Body of pancreas (tissue), 4 donors: ENCODE data around the gene ADGRV1. TPM values are rescaled to one million over a fixed set of nuclear protein-coding genes. Genes with fewer than 3 reads are reported as not detected.

ENCODE experiments used
- ATAC-seq: fragments of 150-250 bp; one replicate; pipeline ENCODE4 v1.9.1; 2016
- DNase-seq, 4 donors: peaks; one replicate each; pipeline ENCODE4 v3.0.0-alpha.2; 2019
- H3K27ac ChIP-seq, 4 donors: fragments of 200-600 bp; sonication (generic); 1 replicate in 3 of 4; 2 replicates in 1 of 4; pipeline versions ENCODE4 v1.5.1 to v1.6.1; 2016 to 2019; ENCODE audit warnings: mild to moderate bottlenecking in 1 of 4, mixed read lengths in 1 of 4, moderate library complexity in 1 of 4
- H3K27me3 ChIP-seq, 2 donors: fragments of 200-600 bp; sonication (generic); one replicate each; pipeline ENCODE4 v1.6.0; 2016; ENCODE audit warnings: mild to moderate bottlenecking in 1 of 2
- H3K36me3 ChIP-seq, 2 donors: fragments of 200-600 bp; sonication (generic); replicated peaks in 1 of 2; 2 replicates each; pipeline ENCODE4 v1.5.1; 2016; ENCODE audit warnings: low read depth in 2 of 2; ENCODE audit not compliant: insufficient read depth in 1 of 2
- H3K4me1 ChIP-seq: fragments of 200-600 bp; sonication (generic); one replicate; pipeline ENCODE4 v1.6.0; 2016
- H3K4me3 ChIP-seq, 2 donors: fragments of 200-600 bp; sonication (generic); 1 replicate in 1 of 2; 2 replicates in 1 of 2; pipeline ENCODE4 v1.5.1; 2016 to 2019
- H3K9me3 ChIP-seq, 3 donors: fragments of 200-600 bp; sonication (generic); 1 replicate in 2 of 3; 2 replicates in 1 of 3; pipeline ENCODE4 v1.5.1; 2016
- POLR2A ChIP-seq, 3 donors: fragments of 450-650 bp; IDR thresholded peaks; one replicate each; pipeline ENCODE4 v1.6.1; 2016; ENCODE audit warnings: antibody characterized with exemption in 3 of 3, mild to moderate bottlenecking in 2 of 3
- WGBS, 2 donors: methylation state at CpG; one replicate each; pipeline ENCODE4 v1.1.5; 2017; 5-methylcytosine and 5-hydroxymethylcytosine counted together
- intact Hi-C: fragments of 100-400 bp; cut with DNase I; formaldehyde crosslinking; loops from one replicate; pipeline ENCODE4 v1.15.1; 2023
- total RNA-seq, 2 donors: library from RNA; depleted of rRNA; stranded (reverse); fragments of >200 nt; gene quantifications; one replicate each; pipeline ENCODE4 v1.1.0, GENCODE V29; 2016
- TF ChIP-seq, protein P1 (sequence below), 7 experiments: fragments of 450-650 bp in 4 of 7; fragments of 200-600 bp in 3 of 7; sonication (generic) in 3 of 7; IDR thresholded peaks; one replicate each; pipeline ENCODE4 v1.5.1; 2016 to 2019; ENCODE audit warnings: antibody characterized with exemption in 7 of 7

Gene ADGRV1
- total RNA-seq, 2 donors from 2014 or later = 19.2 to 21.4 TPM

DNA sequence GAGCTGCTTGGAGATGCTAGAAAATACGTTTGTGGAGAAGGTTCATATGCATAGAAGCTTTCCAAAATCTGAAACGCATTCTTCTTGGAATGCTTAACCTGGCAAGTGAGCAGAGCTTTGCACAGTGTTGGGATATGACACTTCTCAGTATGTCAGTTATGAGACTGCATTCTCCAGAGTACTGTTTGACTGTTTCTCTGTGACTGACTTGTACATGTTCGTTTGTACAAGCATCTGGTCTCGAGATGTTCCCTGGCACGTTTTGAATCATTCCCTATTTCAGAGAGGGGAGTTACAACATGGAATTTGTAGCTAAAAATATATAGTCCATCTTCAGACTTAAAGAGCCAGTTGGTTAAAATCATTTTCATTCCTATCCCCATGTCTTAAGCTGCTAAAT is 552.1 kb downstream of the ADGRV1 start:
- TF ChIP-seq POLR2A (IDR thresholded peaks at IDR 0.05) = no peak
- TF ChIP-seq, protein P1, sequence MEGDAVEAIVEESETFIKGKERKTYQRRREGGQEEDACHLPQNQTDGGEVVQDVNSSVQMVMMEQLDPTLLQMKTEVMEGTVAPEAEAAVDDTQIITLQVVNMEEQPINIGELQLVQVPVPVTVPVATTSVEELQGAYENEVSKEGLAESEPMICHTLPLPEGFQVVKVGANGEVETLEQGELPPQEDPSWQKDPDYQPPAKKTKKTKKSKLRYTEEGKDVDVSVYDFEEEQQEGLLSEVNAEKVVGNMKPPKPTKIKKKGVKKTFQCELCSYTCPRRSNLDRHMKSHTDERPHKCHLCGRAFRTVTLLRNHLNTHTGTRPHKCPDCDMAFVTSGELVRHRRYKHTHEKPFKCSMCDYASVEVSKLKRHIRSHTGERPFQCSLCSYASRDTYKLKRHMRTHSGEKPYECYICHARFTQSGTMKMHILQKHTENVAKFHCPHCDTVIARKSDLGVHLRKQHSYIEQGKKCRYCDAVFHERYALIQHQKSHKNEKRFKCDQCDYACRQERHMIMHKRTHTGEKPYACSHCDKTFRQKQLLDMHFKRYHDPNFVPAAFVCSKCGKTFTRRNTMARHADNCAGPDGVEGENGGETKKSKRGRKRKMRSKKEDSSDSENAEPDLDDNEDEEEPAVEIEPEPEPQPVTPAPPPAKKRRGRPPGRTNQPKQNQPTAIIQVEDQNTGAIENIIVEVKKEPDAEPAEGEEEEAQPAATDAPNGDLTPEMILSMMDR (IDR thresholded peaks at IDR 0.05) = no peak
- Histone ChIP-seq H3K36me3 (no peaks in the 10 kb centered on the region), H3K4me3 (no peak overlapping the region), H3K4me1 (no peaks in the 10 kb centered on the region), H3K27me3 (no peaks in the 10 kb centered on the region), H3K9me3 (no peaks in the 10 kb centered on the region), H3K27ac (no peak overlapping the region)
- intact Hi-C loops = no loop called here
- 69 to 74% methylated on average over 5 of the region's 5 CpGs for WGBS, 2 donors
- ATAC-seq (no peak), DNase-seq (no peak)

DNA sequence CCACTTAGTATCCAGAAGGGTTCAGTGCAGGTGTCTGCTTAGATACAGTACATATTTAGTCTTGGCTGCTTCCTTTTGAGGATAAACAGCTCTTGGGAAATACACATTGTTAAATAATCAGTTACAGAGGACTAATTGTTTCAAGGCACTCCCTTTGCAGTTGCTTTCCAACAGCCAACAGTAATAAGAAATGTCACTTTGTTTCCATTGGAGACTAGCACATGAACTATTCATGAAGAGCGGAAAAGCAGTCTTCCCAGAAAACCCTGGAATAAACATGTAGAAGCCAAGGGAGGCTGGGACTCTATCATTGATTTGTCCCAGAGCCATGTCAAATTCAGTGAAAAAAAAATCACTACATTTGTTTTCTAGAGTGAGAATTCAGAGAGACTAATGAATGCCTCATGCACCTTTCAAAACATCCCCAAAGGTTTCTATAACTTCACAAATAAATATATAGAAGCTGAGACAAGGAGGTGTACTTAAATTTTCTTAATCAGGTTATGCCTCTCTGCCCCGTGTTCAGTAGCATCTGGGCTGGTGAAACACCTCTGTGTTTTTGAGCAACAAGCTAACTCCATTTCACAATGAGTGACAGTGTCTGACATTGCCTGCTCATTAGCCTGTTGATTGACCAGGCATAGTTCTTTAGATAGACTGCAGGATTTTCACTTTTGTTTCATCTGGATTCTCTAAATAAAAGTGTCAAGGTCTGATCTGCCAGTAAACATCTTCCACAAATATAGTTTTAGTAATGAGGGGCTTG is 553.1 kb downstream of the ADGRV1 start:
- no peak overlapping the region for H3K27ac ChIP-seq
- 73 to 83% methylated on average over 2 of the region's 2 CpGs for WGBS, 2 donors

DNA sequence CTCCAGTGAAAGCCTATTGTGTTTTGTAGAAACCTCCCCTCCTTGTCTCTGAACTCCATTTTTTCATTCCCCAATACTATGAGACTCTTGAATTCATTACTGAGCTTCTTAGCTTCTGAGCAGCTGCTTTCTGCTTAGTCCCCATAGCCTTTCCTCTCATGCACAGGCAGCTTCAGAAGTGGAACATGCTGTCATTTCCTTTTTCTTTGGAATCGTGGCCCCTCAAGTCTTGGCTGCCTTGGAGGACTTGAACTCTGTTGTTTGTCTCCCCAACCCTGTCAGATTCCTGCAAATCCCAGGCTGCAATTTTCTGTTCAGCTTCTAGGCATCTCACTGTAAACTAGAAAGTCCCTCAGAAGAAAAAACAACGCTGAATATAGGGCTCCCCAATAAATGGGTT is 556.1 kb downstream of the ADGRV1 start:
- peaks cover 10% of the 10 kb centered on the region for H3K4me1 ChIP-seq
- no peak overlapping the region for H3K4me3 ChIP-seq
- intact Hi-C loops = no loop called here
- no peaks in the 10 kb centered on the region for H3K27me3 ChIP-seq
- no peak for ATAC-seq
- TF ChIP-seq, protein P1 (IDR thresholded peaks at IDR 0.05) = no peak
- no peak for TF ChIP-seq POLR2A (IDR thresholded peaks at IDR 0.05)
- peak overlapping the region in 1 of 4 donors; percentile 24 for H3K27ac ChIP-seq
- no peaks in the 10 kb centered on the region for H3K9me3 ChIP-seq
- H3K36me3 ChIP-seq = no peaks in the 10 kb centered on the region
- no peak for DNase-seq
- 62 to 63% methylated on average over 2 of the region's 2 CpGs for WGBS, 2 donors

More for the DNA sequence above, 553.1 kb downstream of the ADGRV1 start:
- H3K36me3 ChIP-seq = no peaks in the 10 kb centered on the region
- intact Hi-C loops = no loop called here
- no peaks in the 10 kb centered on the region for H3K27me3 ChIP-seq
- no peak overlapping the region for H3K4me3 ChIP-seq
- DNase-seq (no peak), ATAC-seq (no peak)
- no peaks in the 10 kb centered on the region for H3K4me1 ChIP-seq
- H3K9me3 ChIP-seq = no peaks in the 10 kb centered on the region
- no peak for TF ChIP-seq POLR2A (IDR thresholded peaks at IDR 0.05)
- TF ChIP-seq, protein P1 (IDR thresholded peaks at IDR 0.05) = no peak

DNA sequence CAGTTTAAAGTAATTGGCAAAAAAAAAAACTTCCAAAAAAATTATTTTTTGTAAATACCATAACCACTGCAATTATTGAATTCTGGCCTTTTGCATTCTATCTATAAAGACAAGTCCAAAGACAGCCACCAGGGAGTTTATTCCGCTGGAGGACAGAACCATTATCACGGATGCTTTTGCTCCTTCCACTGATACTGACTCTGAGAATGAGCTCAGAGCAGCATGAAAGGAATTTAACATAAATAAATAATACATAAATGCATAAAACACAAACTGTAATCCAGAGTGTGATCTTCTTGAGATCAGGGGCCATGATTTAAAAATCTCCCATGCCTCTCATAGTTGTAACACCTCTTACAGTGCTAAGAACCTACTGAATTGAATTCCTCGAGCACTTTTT is 559.8 kb downstream of the ADGRV1 start:
- Histone ChIP-seq H3K27ac (no peak overlapping the region), H3K4me1 (peaks cover 19% of the 10 kb centered on the region), H3K9me3 (no peaks in the 10 kb centered on the region), H3K27me3 (no peaks in the 10 kb centered on the region), H3K4me3 (no peak overlapping the region), H3K36me3 (no peaks in the 10 kb centered on the region)
- WGBS, 2 donors = 87% methylated on average over 3 of the region's 3 CpGs
- TF ChIP-seq, protein P1 (IDR thresholded peaks at IDR 0.05) = no peak
- no peak for TF ChIP-seq POLR2A (IDR thresholded peaks at IDR 0.05)
- DNase-seq = no peak
- intact Hi-C loops = no loop called here
- no peak for ATAC-seq

DNA sequence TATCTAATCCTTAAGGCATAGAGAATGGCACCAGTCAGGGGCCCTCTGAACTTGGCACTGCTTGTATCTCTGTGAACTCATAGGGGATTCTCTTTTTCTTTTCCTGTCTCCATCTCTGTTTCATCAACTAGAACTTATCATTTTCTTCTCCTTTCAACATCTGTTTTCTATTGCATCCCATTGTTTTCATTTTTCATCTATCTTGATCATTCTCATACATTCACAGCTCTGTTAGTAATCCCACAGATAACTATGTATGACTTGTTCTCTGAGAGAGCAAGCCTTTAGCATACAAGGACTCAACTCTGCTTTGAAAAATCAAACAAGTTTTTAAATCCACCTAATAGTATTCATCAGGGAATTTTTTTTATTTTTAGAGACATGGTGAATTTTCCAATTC is 560.2 kb downstream of the ADGRV1 start:
- intact Hi-C loops = no loop called here
- Histone ChIP-seq H3K27ac (no peak overlapping the region), H3K36me3 (no peaks in the 10 kb centered on the region), H3K9me3 (no peaks in the 10 kb centered on the region), H3K27me3 (no peaks in the 10 kb centered on the region), H3K4me3 (no peak overlapping the region), H3K4me1 (peaks cover 19% of the 10 kb centered on the region)
- DNase-seq (no peak), ATAC-seq (no peak)
- TF ChIP-seq POLR2A (IDR thresholded peaks at IDR 0.05) = no peak
